ENCODE data around the gene LIMS2. TPM values are rescaled to one million over a fixed set of nuclear protein-coding genes. Genes with fewer than 3 reads are reported as not detected.

The LIMS2 gene
- total RNA-seq, 2 donors from 2014 or later, result 80.2 to 91.7 TPM

GRCh38 chr2:127642706-127643438, 32.5 kb downstream of the LIMS2 start:
- TF ChIP-seq, protein P1, sequence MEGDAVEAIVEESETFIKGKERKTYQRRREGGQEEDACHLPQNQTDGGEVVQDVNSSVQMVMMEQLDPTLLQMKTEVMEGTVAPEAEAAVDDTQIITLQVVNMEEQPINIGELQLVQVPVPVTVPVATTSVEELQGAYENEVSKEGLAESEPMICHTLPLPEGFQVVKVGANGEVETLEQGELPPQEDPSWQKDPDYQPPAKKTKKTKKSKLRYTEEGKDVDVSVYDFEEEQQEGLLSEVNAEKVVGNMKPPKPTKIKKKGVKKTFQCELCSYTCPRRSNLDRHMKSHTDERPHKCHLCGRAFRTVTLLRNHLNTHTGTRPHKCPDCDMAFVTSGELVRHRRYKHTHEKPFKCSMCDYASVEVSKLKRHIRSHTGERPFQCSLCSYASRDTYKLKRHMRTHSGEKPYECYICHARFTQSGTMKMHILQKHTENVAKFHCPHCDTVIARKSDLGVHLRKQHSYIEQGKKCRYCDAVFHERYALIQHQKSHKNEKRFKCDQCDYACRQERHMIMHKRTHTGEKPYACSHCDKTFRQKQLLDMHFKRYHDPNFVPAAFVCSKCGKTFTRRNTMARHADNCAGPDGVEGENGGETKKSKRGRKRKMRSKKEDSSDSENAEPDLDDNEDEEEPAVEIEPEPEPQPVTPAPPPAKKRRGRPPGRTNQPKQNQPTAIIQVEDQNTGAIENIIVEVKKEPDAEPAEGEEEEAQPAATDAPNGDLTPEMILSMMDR (IDR thresholded peaks at IDR 0.05), result no peak
- Histone ChIP-seq H3K27ac (peak overlapping the region; percentile 43 to 61), H3K27me3 (no peaks in the 10 kb centered on the region), H3K9me3 (no peaks in the 10 kb centered on the region), H3K36me3 (peaks cover 73% of the 10 kb centered on the region), H3K4me3 (no peak overlapping the region), H3K4me1 (peaks cover 0 to 83% of the 10 kb centered on the region in 2 donors)
- no peak for DNase-seq (ENCODE audit: low spot score)

- Histone ChIP-seq H3K36me3 (peaks cover 73% of the 10 kb centered on the region), H3K9me3 (no peaks in the 10 kb centered on the region), H3K27me3 (no peaks in the 10 kb centered on the region), H3K27ac (peak overlapping the region; percentile 15 to 61), H3K4me1 (peaks cover 0 to 83% of the 10 kb centered on the region in 2 donors), H3K4me3 (no peak overlapping the region)
- no peak for DNase-seq (ENCODE audit: low spot score)
- TF ChIP-seq, protein P1 (IDR thresholded peaks at IDR 0.05), result no peak
Measured at GRCh38 chr2:127641846-127642507, 33.4 kb downstream of the LIMS2 start.

- no peaks in the 10 kb centered on the region for H3K9me3 ChIP-seq
- no peaks in the 10 kb centered on the region for H3K27me3 ChIP-seq
- H3K4me3 ChIP-seq, result no peak overlapping the region
- H3K36me3 ChIP-seq, result peaks cover 67% of the 10 kb centered on the region
- H3K4me1 ChIP-seq, result peaks cover 0 to 83% of the 10 kb centered on the region in 2 donors
- no peak for DNase-seq (ENCODE audit: low spot score)
- peak overlapping the region in 1 of 2 donors; percentile 61 for H3K27ac ChIP-seq
- TF ChIP-seq, protein P1 (IDR thresholded peaks at IDR 0.05), result no peak
Measured at GRCh38 chr2:127641133-127641532, 34.2 kb downstream of the LIMS2 start.

DNA sequence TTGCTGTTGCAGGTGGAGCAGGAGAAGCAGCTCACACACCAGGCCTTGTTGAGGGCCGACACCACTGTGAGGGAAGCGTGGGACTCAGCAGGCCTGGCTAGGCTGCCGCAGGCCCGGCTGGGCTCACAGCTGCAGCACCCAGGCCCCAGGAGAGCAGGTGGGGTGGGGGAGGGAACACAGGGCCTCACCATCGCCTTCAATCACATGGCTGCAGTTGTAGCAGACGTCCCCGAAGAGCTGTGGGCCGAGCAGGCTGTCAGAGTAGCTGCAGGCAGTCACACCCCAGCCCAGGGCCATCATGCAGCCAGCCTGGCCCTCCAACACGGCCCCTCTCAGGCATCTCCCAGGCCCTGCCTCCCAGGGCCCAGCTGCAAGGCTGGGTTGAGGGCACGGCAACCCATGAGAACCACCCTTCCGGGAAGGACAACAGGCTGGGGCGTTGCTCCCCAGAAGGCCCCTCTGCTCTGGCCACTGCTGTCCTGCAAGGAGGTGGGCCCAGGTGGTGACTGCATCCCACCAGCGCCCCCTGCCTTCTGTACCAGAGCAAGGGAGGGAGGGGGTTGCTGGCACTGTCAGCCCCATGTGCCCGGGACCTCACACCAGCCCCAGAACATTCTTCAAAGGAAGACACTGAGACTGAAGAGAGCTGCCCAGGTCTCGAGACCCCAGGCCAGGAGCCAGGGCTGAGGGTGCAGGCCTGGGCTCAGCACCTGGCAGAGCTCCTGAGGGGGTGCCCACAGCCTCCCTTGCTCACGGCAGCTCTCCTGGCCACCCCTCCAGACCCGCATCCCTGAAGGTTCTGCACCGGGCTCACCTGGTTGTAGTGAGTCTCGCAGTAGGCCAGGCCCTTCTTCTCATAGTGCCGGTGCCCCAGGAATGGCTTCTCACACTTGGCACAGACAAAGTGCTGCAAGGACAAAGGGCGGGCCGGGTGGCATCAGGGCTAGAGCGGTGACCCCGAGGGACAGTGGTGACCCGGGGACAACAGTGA, 35.0 kb downstream of the LIMS2 start:
- H3K27me3 ChIP-seq, result no peaks in the 10 kb centered on the region
- no peak overlapping the region for H3K4me3 ChIP-seq
- peaks cover 66% of the 10 kb centered on the region for H3K36me3 ChIP-seq
- TF ChIP-seq, protein P1 (IDR thresholded peaks at IDR 0.05), result peak in 1 of 2 donors; percentile 32
- H3K9me3 ChIP-seq, result no peaks in the 10 kb centered on the region
- peak overlapping the region; percentile 29 to 36 for H3K27ac ChIP-seq
- DNase-seq (ENCODE audit: low spot score), result no peak
- peaks cover 0 to 88% of the 10 kb centered on the region in 2 donors for H3K4me1 ChIP-seq

DNA sequence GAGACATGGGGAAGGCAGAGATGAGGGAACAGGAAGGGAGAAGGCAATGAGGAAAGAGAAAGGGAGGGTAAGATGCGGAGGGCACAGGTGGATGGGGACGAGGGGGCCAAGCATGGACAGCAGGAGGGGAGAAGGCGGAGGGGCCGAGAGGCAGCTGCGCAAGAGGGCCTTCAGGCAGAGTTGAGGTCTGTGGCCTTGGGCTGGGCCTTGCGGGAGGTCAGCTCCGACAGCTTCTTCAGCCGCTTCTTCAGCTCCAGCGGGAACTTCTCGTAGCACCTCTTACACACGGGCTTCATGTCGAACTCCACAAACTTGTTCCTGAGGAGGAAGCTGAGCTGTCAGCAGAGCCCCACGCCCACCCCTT, 36.2 kb downstream of the LIMS2 start:
- DNase-seq (ENCODE audit: low spot score), result no peak
- H3K27ac ChIP-seq, result peak overlapping the region; percentile 80 to 89
- H3K4me1 ChIP-seq, result peaks cover 0 to 93% of the 10 kb centered on the region in 2 donors

More for the DNA sequence above, 36.2 kb downstream of the LIMS2 start:
- Histone ChIP-seq H3K9me3 (no peaks in the 10 kb centered on the region), H3K27me3 (no peaks in the 10 kb centered on the region), H3K36me3 (peaks cover 55% of the 10 kb centered on the region), H3K4me3 (no peak overlapping the region)
- TF ChIP-seq, protein P1 (IDR thresholded peaks at IDR 0.05), result no peak
